HTERT RPE-1 (cell line): Measurements from ENCODE around the gene CYTH1.

Experiments used
- in situ Hi-C: fragments of 300-500 bp; cut with MboI; formaldehyde crosslinking; loops from 4 replicates; pipeline ENCODE4 v1.14.3; 2020; ENCODE audit warnings: low sequenced_read_pairs

The CYTH1 gene

DNA sequence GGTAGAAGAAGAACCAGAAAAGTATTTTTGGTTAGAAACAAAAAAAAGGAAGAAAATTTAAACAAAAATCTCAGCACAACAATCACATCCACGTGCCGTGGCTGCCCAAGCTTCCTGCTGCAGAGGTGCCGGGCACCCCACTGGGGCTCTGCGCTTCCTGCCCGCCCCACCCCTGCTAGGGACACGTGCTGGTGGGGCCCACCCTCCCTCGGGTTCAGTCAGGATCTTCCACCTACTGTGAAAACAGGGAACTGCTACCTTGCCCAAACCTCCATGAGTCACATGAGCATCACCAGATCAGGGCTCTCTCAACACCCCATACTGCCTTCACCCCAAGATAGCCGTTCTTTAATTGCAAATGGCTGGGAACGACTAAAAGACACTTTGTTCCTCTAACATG is 24.4 kb upstream of the CYTH1 start:
- in situ Hi-C loops, result no loop called here

DNA sequence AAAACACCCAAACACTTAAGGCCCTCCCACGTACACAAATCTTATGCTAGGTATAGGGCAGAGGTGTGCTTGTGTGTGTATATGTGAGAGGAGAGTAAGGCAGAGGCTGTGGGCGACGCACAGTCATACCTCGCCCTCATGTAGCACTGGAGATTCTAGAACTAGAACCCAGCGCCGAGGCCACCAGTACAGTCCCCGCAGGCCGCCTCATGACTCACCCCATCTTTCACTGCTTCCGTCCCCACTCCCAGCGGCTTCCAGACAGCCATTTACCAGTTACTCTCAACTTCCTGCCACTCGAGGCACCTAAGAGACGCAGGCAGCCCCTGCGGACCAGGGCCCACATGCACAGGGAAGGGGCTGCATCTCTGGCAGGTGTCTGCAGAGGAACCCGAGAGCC is 23.2 kb upstream of the CYTH1 start:
- in situ Hi-C loops, result no loop called here

DNA sequence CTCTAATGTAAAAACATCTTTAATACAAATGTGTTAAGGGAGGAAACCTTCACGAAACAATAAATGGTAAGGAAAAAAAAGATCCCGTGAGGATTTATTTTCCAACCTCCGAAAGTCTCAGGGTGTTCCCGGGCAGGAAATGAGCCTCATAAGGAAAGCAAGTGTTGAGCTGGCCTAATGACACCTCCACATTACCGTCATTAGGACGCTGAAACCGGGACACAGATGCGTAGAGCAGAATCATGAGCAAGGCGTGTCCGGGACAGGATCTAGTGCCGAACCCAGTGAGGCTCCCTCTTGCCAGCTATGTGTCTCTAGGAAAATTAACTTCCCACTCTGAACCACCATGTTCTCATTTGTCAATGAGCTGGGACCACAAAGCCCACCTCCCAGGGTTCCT is 22.7 kb upstream of the CYTH1 start:
- in situ Hi-C loops, result no loop called here

DNA sequence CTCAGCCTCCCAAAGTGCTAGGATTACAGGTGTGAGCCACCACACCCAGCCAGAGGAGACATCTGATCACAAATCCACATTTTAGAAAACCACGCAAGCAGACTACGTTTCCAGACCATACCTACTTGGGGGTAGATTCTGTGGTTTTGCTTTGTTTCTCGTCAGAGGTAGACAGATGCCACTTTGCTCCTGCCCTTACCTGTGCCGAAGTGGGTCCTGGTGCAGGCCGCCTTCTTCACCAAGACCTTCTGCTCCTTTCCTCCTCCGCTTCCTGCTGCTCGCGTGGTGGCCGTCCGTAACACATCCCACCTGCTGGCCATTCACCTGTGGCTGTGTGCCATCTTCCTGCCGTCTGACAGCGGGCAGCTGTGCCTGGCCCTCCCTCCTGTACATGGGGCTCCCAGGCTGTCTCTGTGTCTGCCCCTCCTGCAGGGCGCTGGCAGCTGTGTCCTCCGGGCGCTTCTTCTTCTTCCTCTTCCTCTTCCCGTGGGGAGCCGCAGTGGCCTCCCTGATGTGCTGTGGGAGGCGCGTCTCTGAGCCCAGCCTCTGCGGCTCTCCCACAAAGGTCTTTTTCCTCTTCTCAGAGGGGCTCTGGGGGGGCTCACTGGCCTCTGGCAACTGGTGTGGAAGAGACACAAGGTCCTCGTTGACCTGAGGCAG is 21.2 kb upstream of the CYTH1 start:
- in situ Hi-C loops, result no loop called here

DNA sequence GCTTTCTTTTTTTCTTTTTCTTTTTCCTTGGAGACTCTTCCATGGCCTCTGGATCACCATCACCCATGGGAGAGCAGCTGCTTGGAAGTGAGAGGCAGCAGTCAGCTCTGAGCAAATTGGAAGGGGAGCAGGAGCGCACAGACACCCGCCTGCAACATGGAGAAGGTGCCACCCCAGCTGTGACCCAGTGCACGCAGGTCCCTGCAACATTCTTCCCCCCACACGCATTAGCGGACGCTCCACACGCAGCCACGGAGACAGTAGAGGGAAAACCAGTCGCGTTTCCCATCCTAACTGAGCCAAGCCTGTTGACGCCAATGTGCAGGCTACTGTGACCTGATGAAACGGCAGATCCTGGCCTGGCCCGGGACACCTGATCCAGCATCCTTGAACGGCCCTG is 20.4 kb upstream of the CYTH1 start:
- in situ Hi-C loops, result no loop called here

DNA sequence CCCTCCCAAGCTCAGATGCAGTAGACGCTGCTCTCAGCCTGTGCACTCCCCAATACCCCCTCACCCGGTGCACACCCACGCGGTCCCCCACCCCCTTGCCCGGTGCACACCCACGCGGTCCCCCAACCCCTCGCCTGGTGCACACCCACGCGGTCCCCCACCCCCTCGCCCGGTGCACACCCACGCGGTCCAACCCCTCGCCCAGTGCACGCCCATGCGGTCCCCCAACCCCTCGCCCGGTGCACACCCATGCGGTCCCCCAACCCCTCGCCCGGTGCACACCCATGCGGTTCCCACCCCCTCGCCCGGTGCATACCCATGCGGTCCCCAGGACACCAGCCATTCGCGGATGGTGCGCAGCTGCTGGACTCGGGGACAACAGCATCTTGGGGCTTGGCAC is 19.9 kb upstream of the CYTH1 start:
- in situ Hi-C loops, result no loop called here

DNA sequence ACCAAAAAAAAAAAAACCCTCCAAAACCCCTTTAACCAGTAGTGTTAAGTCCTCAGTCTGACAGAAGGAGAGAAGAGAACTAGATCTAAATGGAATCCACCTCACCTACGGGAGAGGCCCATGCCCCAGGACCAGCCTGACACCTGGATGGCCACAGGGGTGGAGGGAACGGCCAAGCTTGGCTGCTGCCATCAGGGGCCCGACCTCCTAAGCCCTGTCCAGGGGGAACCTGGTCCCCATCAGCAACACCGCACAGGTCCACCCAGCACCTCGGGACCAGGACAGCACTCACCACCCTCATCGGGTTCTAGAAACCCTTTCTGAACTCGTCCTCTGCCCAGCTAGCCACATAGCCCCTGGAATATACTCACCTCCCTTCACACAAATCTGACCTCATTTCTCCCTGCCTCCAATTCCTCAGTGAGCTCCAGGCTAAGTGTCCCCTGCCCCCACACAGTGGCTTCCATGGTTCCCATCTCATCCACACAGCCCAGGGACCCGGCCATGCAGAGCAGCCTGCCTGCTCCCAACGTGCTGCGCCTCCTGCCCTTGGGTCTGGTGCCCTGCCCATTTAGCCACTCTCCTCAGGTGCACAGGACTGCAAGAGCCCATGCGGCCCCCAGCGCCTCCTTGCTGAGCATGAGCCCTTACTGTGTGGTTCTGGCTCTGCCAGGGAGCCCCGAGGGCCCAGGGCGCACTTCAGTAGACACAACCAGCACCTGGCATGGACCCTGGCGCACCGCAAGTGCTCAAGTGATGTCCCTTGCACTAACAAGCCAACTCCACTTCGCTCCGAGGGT is 18.3 kb upstream of the CYTH1 start:
- in situ Hi-C loops, result no loop called here

DNA sequence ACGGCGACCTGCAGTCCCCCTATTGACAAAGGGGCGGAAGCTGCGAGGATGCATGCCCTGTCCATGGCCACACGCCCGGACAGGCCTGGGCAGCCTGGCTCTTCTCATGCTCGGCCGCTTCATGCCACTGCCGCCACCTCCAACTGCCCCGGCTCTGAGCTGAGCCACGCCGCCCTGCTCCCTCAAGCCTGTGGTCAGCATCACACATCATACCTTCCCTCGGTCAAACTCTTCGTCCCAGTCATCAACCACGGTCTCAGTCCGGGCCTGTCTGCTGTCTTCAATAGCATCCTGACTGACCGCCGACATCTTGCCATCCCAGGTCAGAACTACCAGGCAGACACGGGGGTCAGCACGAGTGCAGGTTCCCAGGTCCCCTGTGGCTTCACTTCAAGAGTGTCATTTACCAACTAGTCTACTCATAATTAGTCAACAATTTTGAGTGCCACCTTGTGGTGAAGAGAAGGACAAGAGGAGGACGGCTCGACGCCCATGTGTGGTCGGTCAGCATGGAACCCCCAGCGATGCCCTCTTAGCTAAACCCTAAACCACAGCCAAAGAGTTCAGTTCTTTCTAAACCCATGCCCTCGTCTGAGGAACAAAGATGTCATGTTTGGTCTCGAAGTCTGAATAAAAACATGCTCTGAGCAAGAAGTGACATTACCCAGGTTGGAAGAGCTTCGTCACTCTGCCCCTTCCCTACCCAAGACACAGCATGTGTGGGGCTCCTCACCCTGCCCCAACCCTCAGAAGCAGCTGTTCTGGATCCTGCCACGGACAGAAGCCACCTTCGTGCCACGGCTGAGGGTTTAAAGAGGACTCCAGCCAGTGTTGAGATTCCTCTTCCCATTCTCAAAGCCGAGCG is 16.9 kb upstream of the CYTH1 start:
- in situ Hi-C loops, result no loop called here

DNA sequence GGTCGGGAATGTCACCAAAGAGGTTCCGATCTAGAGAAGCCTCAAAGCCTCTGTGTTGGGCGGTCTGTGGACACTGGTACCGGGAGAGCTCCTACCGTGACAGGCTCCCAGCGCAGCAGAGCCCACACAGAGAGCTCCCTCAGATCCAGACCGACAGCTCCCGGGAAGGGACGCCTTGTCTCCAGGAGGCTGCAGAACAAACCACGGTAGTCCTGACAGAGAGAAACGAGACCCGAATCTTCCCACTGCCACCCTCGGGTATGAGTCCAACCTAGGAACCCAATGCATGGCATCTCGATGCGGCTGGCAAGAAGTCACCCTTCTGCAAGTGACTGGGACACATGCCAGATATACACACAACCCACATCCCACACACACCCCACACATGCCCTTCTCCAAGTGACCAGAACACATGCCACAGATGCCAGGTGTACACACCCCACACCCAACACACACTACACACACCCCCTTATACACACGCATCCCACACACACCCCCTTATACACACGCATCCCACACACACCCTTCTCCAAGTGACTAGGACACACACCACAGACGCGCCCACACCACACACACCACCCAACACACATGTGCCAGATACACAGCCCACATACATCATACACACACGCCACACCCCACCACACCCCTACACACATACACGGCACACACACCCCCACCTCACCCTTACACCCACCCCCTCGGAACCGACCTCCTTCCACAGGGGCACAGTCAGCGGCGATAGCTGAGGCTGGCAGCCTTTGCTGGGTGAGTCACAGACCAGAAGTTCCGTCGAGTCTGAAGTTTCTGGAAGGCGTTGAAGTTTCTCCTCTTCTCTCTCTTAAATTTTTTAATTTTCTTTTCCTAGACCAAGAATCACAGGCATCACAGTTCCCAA is 15.9 kb upstream of the CYTH1 start:
- in situ Hi-C loops, result no loop called here

DNA sequence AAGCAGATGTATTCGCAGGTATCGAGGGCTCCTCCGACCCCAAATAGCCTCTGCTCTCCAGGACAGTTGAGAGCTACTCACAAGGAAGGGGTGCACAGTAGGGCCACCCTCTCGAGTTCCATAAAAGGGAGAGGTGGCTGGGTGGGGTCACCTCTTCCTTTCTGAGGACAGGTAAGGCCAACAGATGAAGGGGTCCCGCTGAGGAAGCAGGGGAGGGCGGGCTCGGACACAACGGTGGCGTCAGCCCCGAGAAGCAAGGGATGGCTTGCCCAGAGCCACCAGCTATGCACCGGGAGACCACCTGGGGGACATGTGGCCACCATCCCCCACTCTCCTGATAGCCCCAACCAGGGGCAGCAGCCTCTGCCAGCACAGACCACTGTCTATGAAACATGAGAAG is 15.1 kb upstream of the CYTH1 start:
- in situ Hi-C loops, result no loop called here

DNA sequence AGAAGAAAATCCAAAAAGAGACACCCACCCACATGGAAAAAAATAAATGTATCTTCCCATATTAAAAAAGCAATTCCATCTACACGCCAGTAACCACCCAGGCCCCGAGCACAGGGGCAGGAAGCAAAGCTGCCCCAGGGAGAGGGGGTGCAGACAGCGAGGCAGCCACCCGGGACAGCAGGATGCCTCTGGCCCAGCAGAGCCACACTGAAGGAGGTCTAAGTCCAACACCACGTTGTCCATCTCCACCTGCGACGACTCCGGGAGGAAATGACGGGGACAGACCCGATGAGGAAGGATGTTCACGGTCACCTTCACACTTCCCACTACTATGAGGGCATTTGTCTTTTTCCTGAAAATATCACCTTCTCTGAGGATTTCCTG is 14.4 kb upstream of the CYTH1 start:
- in situ Hi-C loops, result no loop called here

DNA sequence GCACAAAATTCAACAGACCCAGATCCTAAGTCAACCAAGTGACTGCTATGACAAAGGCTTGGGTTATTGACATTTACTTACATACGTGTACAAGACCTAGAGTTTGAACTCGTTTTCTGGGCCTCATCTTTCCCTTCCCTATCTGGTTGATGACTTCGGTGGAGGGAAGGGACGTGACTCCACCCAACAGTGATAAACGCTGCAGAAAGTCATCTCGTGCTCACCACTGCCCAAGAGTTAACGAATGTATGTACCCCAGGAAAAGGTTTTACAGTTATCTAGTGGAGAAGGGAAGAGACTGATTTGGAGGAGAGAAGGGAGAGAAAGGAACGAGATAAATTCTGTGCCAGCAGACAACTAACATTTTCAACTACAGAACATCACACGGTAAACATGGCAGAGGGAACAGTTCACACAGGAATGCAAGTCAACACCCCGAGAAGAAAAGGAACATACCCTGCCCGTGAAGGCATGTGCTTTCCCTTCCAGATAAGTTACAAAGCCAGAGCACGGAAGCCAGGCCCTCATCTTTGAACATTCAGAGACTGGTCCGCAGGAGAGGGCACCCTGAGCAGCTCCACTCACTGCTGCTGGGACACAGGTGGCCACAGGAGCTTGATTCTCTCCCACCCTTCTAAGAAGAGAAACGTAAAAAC is 13.9 kb upstream of the CYTH1 start:
- in situ Hi-C loops, result no loop called here

DNA sequence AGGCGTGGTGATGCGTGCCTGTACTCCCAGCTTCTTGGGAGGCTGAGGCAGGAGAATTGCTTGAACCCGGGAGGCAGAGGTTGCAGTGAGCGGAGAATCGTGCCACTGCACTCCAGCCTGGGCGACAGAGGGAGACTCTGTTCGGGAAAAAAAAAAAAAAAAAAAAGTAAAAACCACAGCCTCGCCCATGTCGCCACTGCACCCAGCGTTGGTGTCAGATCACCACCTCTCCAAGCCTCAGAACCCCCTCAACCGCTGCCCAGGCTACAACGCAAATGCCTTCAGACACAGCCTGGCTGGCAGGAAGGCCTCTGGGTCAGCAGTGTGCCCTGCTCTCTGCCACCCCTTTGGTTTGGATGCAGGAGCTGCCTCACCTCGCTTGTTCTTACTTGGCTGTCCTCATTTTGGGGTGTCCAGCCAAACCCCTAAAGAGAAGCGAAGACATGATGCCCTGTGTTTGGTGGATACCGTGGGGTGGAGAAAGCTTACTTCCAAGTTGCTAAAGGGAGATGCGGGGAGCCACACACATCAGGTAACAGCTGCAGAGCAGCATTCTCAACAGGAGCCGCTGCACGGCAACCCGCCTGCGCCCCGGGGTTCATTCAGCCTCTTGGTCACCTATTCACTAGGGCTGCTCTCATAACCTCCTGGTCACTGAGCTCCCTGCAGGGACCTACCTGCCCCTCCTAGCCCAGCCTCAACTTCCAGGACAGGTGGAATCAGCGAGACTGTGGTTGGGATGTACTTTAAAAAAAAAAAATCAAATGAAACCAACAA is 13.0 kb upstream of the CYTH1 start:
- in situ Hi-C loops, result no loop called here

DNA sequence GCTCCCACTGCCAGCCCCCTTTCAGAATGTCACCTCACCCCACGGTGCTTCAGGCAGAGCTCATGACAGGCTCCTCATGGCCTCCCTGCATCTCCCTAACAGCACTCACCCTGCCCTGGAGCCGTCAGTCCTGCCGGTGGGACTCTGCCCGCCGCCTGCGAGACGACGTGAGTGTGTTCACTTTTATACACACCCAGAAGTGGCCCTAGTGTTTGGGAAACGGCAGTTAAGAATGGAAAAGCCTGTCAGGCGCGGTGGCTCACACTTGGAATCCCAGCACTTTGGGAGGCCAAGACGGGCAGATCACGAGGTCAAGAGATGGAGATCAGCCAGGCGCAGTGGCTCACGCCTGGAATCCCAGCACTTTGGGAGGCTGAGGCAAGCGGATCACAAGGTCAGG is 12.3 kb upstream of the CYTH1 start:
- in situ Hi-C loops, result no loop called here

DNA sequence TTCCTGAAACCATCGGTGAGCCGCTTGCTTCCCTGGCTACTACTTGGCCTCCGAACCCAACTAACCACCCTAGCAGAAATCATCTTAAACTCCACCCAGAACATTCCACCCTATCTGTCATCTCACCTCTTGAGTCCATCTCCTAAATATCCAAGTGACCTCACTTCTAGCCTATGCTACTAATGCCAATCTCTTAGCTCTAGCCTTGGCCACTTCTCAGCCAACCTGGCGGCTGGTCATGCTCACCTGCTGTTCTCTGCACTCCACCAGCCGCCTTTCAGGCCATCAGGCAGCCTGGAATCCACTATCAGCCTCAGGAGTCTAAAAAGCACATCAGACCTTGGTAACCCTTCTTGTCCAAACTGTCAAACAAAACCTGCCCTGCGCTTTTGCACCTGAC is 11.9 kb upstream of the CYTH1 start:
- in situ Hi-C loops, result no loop called here

DNA sequence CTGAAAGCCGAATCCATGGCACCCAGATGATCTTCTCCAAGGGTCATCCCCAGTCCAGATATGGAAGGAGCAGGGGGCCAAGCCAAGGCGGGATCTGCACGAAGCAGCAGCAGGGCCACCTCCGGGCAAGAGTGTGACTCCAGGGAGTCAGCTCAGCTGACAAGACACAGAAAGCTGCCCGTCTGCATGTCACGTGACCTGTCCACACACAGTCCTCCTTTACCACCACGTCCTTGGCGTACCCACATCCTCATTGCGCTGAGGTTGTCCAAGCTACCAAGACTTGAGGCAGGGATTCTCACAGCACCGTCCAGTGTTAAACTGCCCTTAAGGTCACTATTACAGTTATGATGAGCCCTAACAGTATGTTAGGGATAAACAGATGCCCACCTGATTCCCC is 11.3 kb upstream of the CYTH1 start:
- in situ Hi-C loops, result no loop called here

DNA sequence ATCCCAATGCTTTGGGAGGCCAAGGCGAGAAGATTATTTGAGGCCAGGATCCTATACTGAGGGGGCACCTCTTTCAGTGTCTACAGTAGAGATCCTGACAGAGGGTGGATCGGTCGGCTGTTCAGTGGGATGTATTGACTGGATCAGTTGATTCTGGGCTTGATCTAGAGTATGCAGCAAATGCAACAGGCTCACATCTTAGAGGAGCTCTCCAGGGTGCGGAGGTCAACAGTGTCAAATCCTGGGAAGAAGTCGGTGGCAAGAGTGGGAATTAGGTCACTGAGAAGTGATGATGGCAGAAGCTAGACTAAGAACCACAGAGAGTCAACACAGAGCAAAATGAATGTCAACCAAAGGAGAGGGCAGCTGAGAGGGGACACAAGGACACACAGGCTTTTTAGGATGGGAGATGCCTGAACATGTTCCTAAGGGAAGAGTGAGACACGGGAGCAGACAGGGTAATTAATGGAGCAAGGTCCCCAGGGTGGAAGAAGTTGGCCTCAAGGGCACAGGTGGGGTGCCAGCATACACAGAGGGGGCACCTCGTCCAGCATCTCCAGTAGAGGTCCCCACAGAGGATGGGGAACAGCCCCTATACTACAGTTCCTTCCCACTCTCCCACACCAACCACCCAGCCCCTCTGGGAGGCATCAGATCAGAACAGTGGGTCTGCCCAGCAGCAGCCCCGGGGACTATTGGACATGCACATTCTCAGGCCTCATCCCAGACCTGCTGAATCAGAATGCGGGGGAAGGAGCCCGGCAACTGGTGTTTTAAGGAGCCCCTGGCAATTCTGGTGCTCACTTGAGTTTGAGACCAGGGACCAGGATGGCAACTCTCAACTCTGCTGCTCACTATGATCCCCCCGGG is 10.0 kb upstream of the CYTH1 start:
- in situ Hi-C loops, result no loop called here

DNA sequence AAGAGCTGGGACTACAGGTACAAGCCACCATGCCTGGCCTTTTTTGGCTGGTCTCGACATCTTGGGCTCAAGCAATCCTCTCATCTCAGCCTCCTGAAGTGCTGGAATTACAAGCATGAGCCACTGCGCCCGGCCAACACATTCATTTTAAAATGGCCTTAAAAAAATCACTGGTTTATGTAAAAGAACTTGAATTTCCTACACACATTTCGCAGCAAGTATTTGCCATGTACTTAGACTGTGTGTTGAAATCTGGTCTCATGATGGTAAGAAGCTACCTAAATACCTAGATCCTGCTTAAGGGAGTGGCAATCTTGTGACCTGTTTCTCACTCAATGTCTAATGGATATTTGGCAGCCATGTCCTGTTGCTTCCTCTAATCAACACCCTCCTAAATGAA is 8.5 kb upstream of the CYTH1 start:
- in situ Hi-C loops, result no loop called here
